ENCODE measurements around the gene STIM2.

STIM2 gene

GRCh38 chr4:26945794-26946193 lies 85.2 kb downstream of the STIM2 start:
- DNase-seq (ENCODE audit: low spot score) (no peak), ATAC-seq (ENCODE audit: low read depth) (no peak)
- Histone ChIP-seq H3K27ac (ENCODE audit: poor library complexity, severe bottlenecking) (no peak overlapping the region), H3K27me3 (ENCODE audit: insufficient read depth, poor library complexity, severe bottlenecking) (no peaks in the 10 kb centered on the region), H3K4me1 (ENCODE audit: insufficient read depth, poor library complexity, severe bottlenecking) (no peaks in the 10 kb centered on the region), H3K4me3 (ENCODE audit: severe bottlenecking) (no peak overlapping the region), H3K9me3 (ENCODE audit: severe bottlenecking) (peaks cover 2% of the 10 kb centered on the region), H3K36me3 (ENCODE audit: low read depth) (no peaks in the 10 kb centered on the region)
- TF ChIP-seq CTCF (IDR thresholded peaks at IDR 0.05; ENCODE audit: poor library complexity, severe bottlenecking): no peak

GRCh38 chr4:26947318-26947717 lies 86.7 kb downstream of the STIM2 start:
- H3K27me3 ChIP-seq (ENCODE audit: insufficient read depth, poor library complexity, severe bottlenecking): no peaks in the 10 kb centered on the region
- no peak overlapping the region for H3K4me3 ChIP-seq (ENCODE audit: severe bottlenecking)
- DNase-seq (ENCODE audit: low spot score): no peak
- H3K9me3 ChIP-seq (ENCODE audit: severe bottlenecking): peaks cover 2% of the 10 kb centered on the region
- H3K4me1 ChIP-seq (ENCODE audit: insufficient read depth, poor library complexity, severe bottlenecking): no peaks in the 10 kb centered on the region
- TF ChIP-seq CTCF (IDR thresholded peaks at IDR 0.05; ENCODE audit: poor library complexity, severe bottlenecking): no peak
- ATAC-seq (ENCODE audit: low read depth): no peak
- H3K27ac ChIP-seq (ENCODE audit: poor library complexity, severe bottlenecking): no peak overlapping the region
- no peaks in the 10 kb centered on the region for H3K36me3 ChIP-seq (ENCODE audit: low read depth)

GRCh38 chr4:26950446-26950845 lies 89.8 kb downstream of the STIM2 start:
- TF ChIP-seq CTCF (IDR thresholded peaks at IDR 0.05; ENCODE audit: poor library complexity, severe bottlenecking): no peak
- ATAC-seq (ENCODE audit: low read depth): no peak
- Histone ChIP-seq H3K4me1 (ENCODE audit: insufficient read depth, poor library complexity, severe bottlenecking) (no peaks in the 10 kb centered on the region), H3K36me3 (ENCODE audit: low read depth) (no peaks in the 10 kb centered on the region), H3K9me3 (ENCODE audit: severe bottlenecking) (peaks cover 2% of the 10 kb centered on the region), H3K4me3 (ENCODE audit: severe bottlenecking) (no peak overlapping the region), H3K27me3 (ENCODE audit: insufficient read depth, poor library complexity, severe bottlenecking) (no peaks in the 10 kb centered on the region), H3K27ac (ENCODE audit: poor library complexity, severe bottlenecking) (no peak overlapping the region)
- no peak for DNase-seq (ENCODE audit: low spot score)

- peaks cover 2% of the 10 kb centered on the region for H3K9me3 ChIP-seq (ENCODE audit: severe bottlenecking)
- TF ChIP-seq CTCF (IDR thresholded peaks at IDR 0.05; ENCODE audit: poor library complexity, severe bottlenecking): no peak
- no peaks in the 10 kb centered on the region for H3K36me3 ChIP-seq (ENCODE audit: low read depth)
- ATAC-seq (ENCODE audit: low read depth) (no peak), DNase-seq (ENCODE audit: low spot score) (no peak)
- no peaks in the 10 kb centered on the region for H3K4me1 ChIP-seq (ENCODE audit: insufficient read depth, poor library complexity, severe bottlenecking)
- no peak overlapping the region for H3K4me3 ChIP-seq (ENCODE audit: severe bottlenecking)
- H3K27ac ChIP-seq (ENCODE audit: poor library complexity, severe bottlenecking): no peak overlapping the region
- no peaks in the 10 kb centered on the region for H3K27me3 ChIP-seq (ENCODE audit: insufficient read depth, poor library complexity, severe bottlenecking)
These were observed 92.2 kb downstream of the STIM2 start for GRCh38 chr4:26952891-26953290.

- ATAC-seq (ENCODE audit: low read depth) (no peak), DNase-seq (ENCODE audit: low spot score) (no peak)
- no peaks in the 10 kb centered on the region for H3K27me3 ChIP-seq (ENCODE audit: insufficient read depth, poor library complexity, severe bottlenecking)
- peaks cover 2% of the 10 kb centered on the region for H3K9me3 ChIP-seq (ENCODE audit: severe bottlenecking)
- no peaks in the 10 kb centered on the region for H3K36me3 ChIP-seq (ENCODE audit: low read depth)
- H3K4me1 ChIP-seq (ENCODE audit: insufficient read depth, poor library complexity, severe bottlenecking): no peaks in the 10 kb centered on the region
- no peak for TF ChIP-seq CTCF (IDR thresholded peaks at IDR 0.05; ENCODE audit: poor library complexity, severe bottlenecking)
- H3K4me3 ChIP-seq (ENCODE audit: severe bottlenecking): no peak overlapping the region
- no peak overlapping the region for H3K27ac ChIP-seq (ENCODE audit: poor library complexity, severe bottlenecking)
These were observed 92.7 kb downstream of the STIM2 start for GRCh38 chr4:26953366-26953765.
